Measurements from ENCODE around the gene IGFBP5.

DNA sequence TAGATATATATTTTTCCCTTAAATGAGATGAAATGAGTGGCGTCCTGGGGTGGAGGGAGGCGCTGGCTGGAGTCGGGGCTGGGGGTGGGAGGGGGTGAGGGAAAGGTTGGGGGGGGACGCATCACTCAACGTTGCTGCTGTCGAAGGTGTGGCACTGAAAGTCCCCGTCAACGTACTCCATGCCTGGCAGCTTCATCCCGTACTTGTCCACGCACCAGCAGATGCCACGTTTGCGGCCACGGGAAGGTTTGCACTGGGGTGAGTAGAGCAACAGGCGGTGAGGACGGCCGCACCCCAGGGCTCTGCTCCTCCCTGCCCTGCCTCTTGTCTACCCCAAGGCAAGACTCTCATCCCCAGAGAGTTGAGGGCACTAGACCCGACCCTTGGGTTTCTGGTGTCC, 18.7 kb downstream of the IGFBP5 start:
- TF ChIP-seq EZH2 (IDR thresholded peaks at IDR 0.05; ENCODE audit: insufficient read depth, poor library complexity, severe bottlenecking) (no peak), EZH2phosphoT487 (IDR thresholded peaks at IDR 0.05; ENCODE audit: insufficient read depth, low read depth) (no peak)
